ENCODE data around the gene P2RX1.

P2RX1 gene

DNA sequence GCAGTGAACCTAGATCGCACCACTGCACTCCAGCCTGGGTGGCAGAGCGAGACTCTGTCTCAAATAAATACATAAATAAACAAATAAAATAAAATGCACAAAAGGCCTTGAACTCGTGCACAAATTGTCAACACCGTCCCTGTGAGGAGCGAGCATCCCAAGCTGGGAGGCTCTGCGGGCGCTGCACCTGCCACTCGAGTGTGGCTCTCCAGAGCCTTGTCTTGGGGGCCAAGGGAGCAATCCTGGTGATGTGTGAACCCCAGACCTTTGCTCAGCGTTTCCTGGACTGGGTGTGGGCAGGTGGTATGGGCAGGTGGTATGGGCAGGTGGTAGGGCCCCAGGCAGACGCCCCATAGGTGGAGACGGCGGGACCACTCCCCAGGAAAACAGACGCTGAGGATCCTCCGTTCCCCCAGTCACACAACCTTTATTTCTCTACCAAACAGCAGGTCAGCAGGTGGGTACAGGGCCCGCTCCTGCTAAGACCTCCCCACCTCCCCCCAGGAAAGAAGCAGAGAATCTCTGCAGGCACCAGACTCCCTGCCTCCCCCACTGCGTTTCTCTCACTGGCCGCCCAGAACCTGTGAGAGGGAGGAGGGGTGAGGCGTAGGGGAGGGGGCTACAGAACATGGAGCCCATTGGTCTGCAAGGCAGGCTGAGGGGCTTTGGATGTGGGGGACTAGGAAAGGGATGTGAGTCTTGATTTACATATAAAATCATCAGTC, 7.4 kb upstream of the P2RX1 start:
- DNase-seq: no peak

DNA sequence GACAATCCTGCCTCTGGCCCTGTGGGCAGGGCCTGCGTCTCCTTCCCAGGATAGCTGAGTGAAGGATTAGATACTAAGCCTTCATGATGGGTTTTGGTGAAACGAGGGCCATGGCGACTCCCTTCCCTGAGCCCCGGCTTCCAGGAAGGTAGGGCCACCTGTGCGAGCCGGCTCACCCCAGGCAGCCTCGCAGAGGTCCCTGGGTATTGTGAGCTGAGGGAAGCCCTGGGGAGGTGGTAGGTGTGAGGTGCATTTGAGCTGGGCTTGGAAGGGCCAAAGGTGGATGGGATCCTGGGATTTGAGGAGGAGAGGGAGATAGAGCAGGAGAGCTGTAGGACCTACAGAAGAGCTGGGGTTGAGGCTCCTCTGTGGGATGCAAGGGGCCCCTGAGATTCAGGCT, 6.5 kb upstream of the P2RX1 start:
- DNase-seq: no peak

DNA sequence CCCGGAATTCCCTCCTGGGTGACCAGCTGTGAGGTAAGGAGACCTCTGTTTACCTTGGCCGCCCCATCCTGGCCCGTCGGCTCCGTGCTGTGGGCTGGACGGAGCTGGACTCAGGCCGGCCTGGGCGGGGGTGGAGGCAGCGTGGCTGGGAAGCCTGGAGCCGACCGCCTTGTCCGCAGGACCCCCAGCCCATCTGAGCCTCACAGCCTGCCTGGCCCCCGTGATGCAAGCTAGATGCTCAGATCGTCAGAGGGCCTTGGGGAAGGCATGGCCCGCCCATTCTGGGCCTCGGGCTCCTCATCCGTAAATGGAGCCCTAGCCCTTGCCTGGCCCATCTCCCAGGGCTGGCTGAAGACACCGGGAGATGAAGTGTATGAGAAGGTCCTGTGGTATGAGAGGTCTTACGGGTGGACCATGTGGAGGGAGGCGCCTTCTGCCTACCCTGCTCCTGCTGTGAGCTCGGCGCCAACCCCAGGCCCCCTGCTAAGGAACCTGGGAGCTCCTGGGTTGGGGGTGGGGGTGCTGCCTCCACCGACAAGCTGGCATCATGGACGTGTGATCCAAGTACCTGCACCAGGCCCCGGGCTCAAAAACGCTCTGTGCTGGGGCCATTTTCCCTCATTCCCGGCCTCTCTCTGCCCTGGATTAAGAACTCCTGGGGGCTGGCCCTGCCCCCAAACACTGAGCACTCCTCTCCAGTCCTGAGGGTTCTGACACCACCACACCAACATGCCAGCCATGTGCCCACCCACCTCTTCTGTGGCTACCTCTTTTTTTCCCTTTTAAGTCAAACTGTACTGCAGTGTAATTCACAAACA, 5.4 kb upstream of the P2RX1 start:
- no peak for DNase-seq

GRCh38 chr17:3921006-3921405, 4.7 kb upstream of the P2RX1 start:
- no peak for DNase-seq

- DNase-seq: no peak
These were observed 2.9 kb upstream of the P2RX1 start for GRCh38 chr17:3919123-3919624.

GRCh38 chr17:3918372-3919122, 2.3 kb upstream of the P2RX1 start:
- DNase-seq: no peak

GRCh38 chr17:3917391-3917931, 1.2 kb upstream of the P2RX1 start:
- DNase-seq: no peak

DNA sequence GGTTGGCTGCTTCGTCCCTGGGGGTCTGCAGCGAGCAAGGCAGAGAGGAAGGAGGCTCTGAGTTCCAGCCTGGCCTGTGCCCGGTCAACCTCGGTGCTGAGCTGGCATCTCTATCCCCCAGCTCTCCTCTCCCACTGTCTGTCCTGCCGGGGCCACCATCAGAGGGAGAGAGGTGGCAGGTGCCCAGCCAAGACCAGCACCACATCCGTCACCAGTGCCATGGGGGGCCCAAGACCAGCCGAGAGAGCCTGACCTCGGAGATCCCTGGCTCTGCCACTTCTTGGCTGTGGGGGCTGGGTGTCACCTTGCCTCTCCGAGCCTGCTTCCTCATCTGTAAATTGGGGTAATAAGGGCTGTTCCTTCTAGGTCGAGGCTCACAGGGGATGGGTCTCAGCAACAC, 560 bp upstream of the P2RX1 start:
- no peak for DNase-seq

GRCh38 chr17:3915581-3915994, 677 bp downstream of the P2RX1 start:
- DNase-seq: no peak

GRCh38 chr17:3914312-3914670, 2.0 kb downstream of the P2RX1 start:
- no peak for DNase-seq

DNA sequence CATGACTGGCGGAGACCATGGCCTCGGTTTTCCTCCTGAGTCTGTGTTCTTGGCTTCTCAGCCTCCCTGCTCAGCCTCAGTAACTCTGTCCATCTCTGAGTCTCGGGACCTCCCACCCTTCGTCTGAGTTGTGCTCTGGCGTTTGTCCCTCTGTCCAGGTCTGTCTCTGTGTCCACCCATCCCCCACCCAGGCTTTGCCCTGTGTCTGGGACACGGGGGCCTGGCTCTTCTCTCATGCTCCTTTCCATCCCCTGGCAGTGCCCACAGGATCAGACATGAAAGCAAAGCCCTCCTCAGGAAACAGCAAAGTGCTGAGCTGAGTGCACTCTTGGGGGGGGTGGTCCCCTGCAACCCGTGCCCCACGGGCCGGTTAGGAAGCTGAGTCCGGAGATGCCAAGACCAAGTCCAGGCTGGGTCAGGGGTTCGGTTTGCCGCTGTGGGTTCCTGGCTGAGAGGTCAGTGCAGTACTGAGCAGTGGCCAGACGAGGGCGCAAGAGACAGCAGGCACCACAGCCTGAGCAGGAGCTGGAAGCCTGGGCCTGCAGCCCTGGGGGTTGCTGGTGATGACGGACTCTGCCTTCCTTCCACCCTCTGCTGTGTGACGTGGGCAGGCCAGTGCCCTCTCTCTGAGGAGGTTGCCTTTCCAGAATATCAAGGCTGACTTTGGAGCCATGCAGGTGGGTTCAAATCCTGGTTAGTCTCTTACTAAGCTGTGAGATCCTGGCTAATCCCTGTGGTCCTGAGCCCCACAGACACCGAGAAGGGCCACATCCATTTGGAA, 2.5 kb downstream of the P2RX1 start:
- peak; percentile 88 to 89 for DNase-seq

GRCh38 chr17:3912827-3913226, 3.4 kb downstream of the P2RX1 start:
- no peak for DNase-seq

- peak; percentile 75 to 80 for DNase-seq
These were observed 4.8 kb downstream of the P2RX1 start for GRCh38 chr17:3911271-3912053.

DNA sequence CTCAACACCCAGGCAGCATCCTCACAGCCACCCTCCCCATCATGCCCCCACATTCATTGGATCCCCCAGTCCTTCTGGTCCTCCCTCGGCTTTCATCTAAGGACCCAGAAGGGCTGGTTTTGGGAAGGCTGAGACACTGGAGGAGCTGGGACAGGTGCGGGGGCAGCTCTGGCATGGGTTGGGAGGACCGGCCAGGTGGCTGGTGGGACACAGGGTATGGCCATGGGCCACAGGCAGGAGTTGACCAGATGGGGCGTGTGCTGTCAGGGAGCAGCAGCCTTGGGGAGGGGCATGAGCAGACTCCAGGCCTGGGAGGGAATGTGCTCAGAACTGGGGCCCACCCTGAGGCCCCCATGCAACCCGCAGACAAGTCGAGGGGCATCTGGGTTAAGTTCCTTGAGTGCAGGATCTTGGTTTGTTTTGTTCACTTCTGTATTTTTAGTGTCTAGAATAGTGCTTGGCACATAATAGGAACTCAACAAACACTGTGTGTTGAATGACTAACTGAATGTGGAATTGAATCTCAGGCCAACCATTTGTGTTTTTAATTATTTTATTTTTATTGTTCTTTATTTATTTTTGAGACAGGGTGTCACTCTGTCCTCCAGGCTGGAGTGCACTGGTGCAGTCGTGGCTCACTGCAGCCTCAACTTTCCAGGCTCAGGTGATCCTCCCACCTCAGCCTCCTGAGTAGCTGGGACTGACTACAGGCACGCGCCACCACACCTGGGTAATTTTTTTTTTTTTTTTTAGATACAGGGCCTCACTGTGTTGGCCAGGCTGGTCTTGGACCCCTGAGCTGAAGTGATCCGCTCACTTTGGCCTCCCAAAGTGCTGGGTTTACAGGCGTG, 5.6 kb downstream of the P2RX1 start:
- no peak for DNase-seq

DNA sequence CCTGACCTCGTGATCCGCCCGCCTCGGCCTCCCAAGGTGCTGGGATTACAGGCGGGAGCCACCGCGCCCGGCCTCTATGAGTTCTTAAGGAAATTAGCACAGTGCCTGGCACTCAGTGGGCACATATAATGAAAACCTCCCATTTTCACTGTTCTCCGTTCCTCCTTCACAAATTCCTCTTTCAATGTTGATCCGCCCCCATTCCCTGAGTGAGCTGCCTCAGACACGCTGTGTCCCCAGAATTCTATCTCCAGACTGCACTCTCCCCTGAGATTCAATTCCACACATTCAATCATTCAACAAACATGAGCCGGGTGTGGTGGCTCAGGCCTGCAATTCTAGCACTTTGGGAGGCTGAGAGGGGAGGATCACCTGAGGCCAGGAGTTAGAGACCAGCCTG, 7.0 kb downstream of the P2RX1 start:
- no peak for DNase-seq

GRCh38 chr17:3907483-3908216, 8.6 kb downstream of the P2RX1 start:
- DNase-seq: no peak

- DNase-seq: no peak
These were observed 9.4 kb downstream of the P2RX1 start for GRCh38 chr17:3906881-3907280.

DNA sequence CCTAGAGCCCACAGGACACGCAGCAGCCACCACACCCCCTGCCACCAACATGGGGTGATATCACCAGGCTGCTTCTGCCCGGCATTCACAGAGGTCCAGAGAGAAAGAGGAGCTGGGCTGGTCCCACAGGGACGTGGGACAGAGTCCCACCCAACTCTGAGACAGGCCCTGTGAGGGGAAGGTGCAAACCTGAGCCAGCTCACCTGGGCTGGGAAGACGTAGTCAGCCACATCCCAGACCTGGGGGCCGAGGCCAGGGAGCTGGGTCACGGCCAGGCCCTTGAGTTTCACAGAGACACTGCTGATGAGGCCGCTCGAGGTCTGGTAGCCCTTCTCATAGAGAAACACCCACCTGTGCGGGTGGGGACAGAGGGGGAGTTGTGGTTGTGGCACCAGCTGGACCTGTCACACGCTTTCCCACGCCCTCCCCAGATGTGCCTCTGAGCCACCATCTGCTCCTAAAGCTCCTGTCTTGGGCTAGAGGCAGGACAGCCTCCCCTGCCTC, 11.2 kb downstream of the P2RX1 start:
- no peak for DNase-seq

- no peak for DNase-seq
These were observed 11.8 kb downstream of the P2RX1 start for GRCh38 chr17:3904501-3904900.

DNA sequence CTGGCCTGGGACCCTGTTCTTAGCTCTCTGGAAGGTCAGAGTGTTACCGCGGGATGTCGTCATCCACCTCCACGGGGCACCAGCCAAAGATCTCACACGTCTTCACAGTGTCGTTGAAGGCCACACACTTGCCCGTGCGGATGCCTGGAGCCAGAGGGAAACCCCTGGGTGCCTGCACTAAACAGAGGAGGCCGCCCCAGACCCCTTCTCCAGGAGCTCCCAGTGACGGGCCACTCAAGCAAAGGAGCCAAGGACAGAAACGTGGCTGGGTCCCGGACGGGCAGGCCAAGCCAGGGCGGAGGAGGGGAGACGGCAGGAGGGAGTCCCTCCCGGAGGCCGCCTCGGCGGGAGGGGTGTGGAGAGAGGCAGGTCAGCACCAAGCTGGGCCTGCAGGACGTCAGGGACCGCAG, 12.4 kb downstream of the P2RX1 start:
- no peak for DNase-seq
